Choroid plexus epithelial cell (primary cell): ENCODE data around the gene MYRIP.

ENCODE experiments used
- DNase-seq: peaks from one replicate; pipeline ENCODE4 v3.0.0-alpha.2; 2010; ENCODE audit warnings: low read depth
- H3K4me3 ChIP-seq: 2 replicates; pipeline ENCODE4 v1.5.1; 2011; ENCODE audit warnings: low read depth, mild to moderate bottlenecking, control low read depth, low read length, moderate library complexity
- CTCF ChIP-seq: conservative IDR thresholded peaks from 2 replicates; pipeline ENCODE4 v1.5.1; 2011; ENCODE audit warnings: low read depth, mild to moderate bottlenecking, control low read depth, inconsistent platforms, low read length, moderate library complexity

MYRIP gene

GRCh38 chr3:40181182-40181581, 371.8 kb downstream of the MYRIP start:
- peak; percentile 28 for TF ChIP-seq CTCF
- no peak overlapping the region for H3K4me3 ChIP-seq
- DNase-seq = no peak

GRCh38 chr3:40185029-40185695, 375.8 kb downstream of the MYRIP start:
- DNase-seq = no peak
- TF ChIP-seq CTCF = no peak
- no peak overlapping the region for H3K4me3 ChIP-seq

- H3K4me3 ChIP-seq = no peak overlapping the region
- no peak for TF ChIP-seq CTCF
- DNase-seq = no peak
Observed at GRCh38 chr3:40186508-40186907, 377.1 kb downstream of the MYRIP start.

- no peak for DNase-seq
- no peak overlapping the region for H3K4me3 ChIP-seq
- no peak for TF ChIP-seq CTCF
Observed at GRCh38 chr3:40187945-40188344, 378.5 kb downstream of the MYRIP start.

DNA sequence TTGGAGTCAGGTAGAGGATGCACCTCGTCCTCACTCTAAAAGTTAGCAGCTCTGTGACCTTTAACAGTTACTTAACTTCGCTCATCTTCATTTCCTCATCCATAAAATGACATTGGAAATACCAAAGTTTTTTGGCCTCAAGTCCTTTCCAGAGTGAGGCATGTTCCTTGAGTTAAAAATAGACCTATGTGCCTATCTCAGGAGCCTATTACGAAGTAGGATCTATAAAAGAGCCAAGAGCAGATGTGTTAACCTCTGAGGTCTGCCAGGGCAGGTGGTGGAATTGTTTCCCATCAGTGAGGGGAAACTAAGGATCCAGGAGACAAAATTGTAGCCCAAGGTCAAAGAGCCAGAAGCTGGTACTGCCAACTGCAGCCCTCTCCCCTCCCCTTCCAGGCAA, 379.7 kb downstream of the MYRIP start:
- no peak for DNase-seq
- no peak for TF ChIP-seq CTCF
- H3K4me3 ChIP-seq = no peak overlapping the region

GRCh38 chr3:40190056-40190455, 380.6 kb downstream of the MYRIP start:
- no peak for TF ChIP-seq CTCF

GRCh38 chr3:40191251-40191650, 381.8 kb downstream of the MYRIP start:
- TF ChIP-seq CTCF = no peak
- DNase-seq = no peak
- no peak overlapping the region for H3K4me3 ChIP-seq

More at GRCh38 chr3:40190056-40190455, 380.6 kb downstream of the MYRIP start:
- H3K4me3 ChIP-seq = no peak overlapping the region
- no peak for DNase-seq
